HEK293T (cell line): ENCODE results near the gene SLC35B2.

Source experiments
- ARNT ChIP-seq: fragments of 450-650 bp; IDR thresholded peaks from 2 replicates; pipeline ENCODE4 v1.6.1; 2017; ENCODE audit warnings: mild to moderate bottlenecking
- BHLHE40 ChIP-seq: fragments of 450-650 bp; IDR thresholded peaks from 2 replicates; pipeline ENCODE4 v1.6.1; 2016; ENCODE audit warnings: mild to moderate bottlenecking, moderate library complexity, borderline replicate concordance
- ELF4 ChIP-seq: fragments of 450-650 bp; IDR thresholded peaks from 2 replicates; pipeline ENCODE4 v1.6.1; 2017; ENCODE audit warnings: antibody characterized with exemption
- L3MBTL2 ChIP-seq: fragments of 450-650 bp; conservative IDR thresholded peaks from 2 replicates; pipeline ENCODE4 v1.6.1; 2016; ENCODE audit warnings: mild to moderate bottlenecking
- LEF1 ChIP-seq: fragments of 450-650 bp; IDR thresholded peaks from 2 replicates; pipeline ENCODE4 v1.6.1; 2017; ENCODE audit warnings: mild to moderate bottlenecking, borderline replicate concordance
- NFRKB ChIP-seq: fragments of 450-650 bp; IDR thresholded peaks from 2 replicates; pipeline ENCODE4 v1.6.1; 2016; ENCODE audit warnings: mild to moderate bottlenecking, moderate library complexity
- SP1 ChIP-seq: fragments of 450-650 bp; IDR thresholded peaks from 2 replicates; pipeline ENCODE4 v1.6.1; 2017
- SUZ12 ChIP-seq: fragments of 450-650 bp; IDR thresholded peaks from 2 replicates; pipeline ENCODE4 v1.6.1; 2016; ENCODE audit warnings: mild to moderate bottlenecking
- TARDBP ChIP-seq: fragments of 450-650 bp; IDR thresholded peaks from 2 replicates; pipeline ENCODE4 v1.6.1; 2016

DNA sequence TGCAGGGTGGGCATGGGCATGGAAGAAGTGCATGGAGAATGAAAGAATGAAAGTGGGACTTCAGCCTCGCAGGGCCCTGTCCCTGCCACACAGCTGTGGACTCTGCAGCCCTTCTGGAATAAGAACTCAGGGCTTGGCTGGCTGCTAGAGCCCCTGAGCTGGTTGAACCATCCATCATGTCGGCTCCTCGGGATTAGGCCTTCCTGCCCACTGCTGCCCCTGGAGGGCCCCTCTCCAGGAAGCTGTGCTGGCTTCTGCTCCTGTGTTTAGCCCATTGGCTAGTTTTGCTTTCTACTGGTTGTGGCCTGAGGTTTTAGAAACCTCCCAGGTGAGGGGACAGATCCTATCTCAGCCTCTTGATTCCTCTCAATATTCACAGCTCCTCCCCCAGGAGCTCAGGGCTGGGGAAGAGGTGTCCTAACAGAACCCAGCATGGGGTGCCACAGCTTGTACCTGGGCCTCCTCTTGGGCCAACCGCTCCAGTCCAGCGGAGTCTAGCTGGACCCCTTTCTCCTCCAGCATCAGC, 47.9 kb upstream of the SLC35B2 start:
- no peak for TF ChIP-seq ELF4
- TF ChIP-seq TARDBP = no peak
- no peak for TF ChIP-seq SUZ12
- TF ChIP-seq NFRKB = no peak
- TF ChIP-seq ARNT = no peak
- TF ChIP-seq SP1 = no peak
- TF ChIP-seq BHLHE40 = no peak
- no peak for TF ChIP-seq LEF1
- TF ChIP-seq L3MBTL2 = no peak
